IPS-NIHi11 (cell line): ENCODE measurements around the gene PLA2G4C.
"Not testable (repeated sequence)": the region's sequence is repeated elsewhere in the genome, so short reads cannot be mapped to it uniquely, and the experiment has no call there.

Experiments used
- DNase-seq: peaks from one replicate; pipeline ENCODE4 v3.0.0; 2012; ENCODE audit warnings: mixed read lengths, low spot score

PLA2G4C gene

DNA sequence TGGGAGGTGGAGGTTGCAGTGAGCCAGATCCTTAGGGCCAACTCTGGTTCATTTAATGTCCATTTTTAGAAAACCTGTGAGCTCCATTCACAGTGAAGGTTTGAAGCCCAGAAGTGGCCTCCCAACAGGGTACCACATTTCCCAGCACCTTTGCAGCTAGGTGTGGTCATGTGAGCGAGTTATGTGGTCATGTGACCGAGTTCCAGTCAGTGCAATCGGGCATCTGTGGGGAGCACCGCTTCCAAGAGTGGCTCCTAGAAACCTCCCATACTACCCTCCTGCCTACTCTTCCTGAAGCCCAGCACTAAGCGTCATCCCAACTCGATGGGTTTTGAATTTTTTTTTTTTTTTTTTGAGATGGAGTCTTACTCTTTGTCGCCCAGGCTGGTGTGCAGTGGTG is 663 bp upstream of the PLA2G4C start:
- DNase-seq, result peak; percentile 52

DNA sequence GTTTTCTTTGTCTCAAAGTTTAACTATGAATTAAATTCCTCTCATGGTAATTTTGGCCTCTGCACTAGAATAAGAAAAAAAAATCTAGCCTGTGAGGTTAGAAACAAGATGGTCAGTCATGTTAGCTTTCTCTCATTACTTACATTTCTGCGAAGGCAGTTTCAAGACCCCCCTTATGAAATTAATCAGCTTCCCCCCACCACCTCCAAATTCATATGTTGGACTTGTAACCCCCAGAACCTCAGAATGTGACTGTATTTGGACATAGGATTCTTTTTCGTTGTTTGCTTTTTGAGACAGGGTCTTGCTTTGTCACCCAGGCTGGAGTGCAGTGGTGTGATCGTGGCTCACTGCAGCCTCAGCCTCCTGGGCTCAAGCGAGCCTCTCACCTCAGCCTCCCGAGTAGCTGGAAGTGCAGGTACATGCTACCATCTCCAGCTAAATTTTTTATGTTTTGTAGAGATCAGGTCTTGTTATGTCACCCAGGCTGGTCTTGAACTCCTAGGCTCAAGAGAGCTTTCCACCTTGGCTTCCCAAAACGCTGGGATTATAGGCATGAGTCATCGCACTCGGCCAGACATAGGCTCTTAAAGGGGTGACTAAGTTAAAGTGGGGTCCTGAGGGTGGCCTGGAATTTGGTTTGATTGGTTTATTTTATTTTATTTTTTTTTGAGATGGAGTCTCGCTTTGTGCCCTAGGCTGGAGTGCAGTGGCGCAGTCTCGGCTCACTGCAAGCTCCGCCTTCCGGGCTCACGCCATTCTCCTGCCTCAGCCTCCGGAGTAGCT is 1.4 kb downstream of the PLA2G4C start:
- no peak for DNase-seq

DNA sequence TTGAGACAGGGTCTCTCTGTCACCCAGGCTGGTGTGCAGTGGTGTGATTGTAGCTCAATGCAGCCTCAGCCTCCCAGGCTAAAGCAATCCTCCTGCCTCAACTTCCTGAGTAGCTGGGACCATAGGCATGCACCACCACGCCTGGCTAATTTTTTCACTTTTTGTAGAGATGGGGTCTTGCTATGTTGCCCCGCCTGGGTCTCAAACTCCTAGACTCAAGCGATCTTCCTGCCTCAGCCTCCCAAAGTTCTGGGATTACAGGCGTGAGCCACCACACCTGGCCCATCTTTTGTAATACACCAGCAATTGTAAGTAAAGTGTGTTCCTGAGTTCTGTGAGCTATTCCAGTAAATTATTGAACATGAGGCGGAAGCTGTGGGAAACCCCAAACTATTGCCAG is 6.7 kb downstream of the PLA2G4C start:
- DNase-seq, result no peak

DNA sequence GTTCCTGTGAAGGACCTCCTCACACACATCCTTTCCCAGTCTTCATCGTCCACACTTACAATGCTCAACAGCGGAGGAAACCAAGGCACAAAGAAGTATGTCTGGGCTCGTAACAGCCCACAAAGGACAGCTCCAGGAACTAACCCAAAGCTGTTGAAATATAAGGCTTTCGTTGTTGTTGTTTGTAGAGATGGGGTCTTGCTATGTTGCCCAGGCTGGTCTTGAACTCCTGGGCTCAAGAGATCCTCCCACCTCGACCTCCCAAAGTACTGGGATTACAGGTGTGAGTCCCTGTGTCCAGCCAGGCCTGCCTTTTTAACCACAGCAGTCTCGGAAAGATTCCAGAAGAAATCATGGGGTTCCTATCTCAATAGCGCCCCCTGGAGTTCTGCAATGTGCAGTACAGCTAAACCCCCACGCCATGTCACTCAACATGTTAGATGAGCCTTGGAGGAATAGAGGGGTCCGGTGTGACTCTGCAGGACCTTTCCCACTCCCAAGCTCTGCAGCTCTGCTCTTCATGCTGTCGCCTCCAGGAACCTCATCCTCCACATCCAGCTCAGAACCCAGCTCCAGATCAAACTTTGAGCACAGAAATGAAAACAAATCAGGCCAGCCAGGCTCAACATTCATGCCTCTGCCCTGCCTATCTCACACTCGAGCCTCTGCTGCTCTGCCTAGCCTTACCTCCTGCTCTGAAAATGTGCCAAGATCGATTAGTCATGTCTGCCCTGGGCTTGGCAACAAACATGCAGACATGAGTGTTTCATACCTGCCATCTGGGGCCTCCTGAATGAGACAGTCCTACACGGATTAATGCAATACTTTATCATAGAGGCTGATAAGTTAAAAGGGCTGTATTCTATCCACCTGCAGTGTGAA is 7.5 kb downstream of the PLA2G4C start:
- peak; percentile 76 for DNase-seq

DNA sequence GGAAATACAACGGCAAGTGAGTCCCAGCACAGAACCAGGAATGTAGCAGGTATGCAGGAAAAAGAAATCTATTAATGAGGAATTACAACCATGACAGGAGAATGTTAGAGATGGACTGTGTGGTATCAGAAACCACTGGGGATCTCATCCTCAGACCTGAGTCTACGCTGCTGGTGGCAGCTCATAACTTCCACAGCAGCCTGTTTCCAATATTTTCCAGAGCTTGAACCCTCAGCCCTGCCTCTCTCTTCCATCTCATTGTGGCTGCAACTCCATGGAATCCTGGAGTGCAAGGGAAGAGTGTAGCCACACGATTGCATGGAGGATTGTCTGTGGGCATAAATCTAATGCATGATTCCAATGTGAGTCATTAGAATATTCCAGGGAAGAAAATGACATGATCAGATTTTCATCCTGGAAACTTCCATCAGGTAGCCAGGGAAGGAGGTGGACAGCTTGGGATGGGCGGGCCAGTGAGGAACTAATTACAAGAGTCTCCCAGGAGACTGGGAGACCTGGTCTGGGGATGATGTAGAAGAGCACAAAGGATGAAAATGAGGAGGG is 14.9 kb downstream of the PLA2G4C start:
- DNase-seq, result no peak

DNA sequence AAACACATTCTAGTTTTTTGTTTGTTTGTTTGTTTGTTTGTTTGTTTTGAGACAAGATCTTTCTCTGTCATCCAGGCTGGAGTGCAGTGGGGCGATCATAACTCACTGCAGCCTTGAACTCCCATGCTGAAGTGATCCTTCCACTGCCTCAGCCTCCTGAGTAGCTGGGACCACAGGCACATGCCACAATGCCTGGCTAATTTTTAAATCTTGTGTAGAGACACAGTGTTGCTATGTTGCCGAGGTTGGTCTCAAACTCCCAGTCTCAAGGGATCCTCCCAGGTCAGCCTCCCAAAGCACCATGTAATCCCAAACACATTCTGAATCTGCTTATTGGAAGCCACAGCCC is 15.8 kb downstream of the PLA2G4C start:
- DNase-seq, result no peak

DNA sequence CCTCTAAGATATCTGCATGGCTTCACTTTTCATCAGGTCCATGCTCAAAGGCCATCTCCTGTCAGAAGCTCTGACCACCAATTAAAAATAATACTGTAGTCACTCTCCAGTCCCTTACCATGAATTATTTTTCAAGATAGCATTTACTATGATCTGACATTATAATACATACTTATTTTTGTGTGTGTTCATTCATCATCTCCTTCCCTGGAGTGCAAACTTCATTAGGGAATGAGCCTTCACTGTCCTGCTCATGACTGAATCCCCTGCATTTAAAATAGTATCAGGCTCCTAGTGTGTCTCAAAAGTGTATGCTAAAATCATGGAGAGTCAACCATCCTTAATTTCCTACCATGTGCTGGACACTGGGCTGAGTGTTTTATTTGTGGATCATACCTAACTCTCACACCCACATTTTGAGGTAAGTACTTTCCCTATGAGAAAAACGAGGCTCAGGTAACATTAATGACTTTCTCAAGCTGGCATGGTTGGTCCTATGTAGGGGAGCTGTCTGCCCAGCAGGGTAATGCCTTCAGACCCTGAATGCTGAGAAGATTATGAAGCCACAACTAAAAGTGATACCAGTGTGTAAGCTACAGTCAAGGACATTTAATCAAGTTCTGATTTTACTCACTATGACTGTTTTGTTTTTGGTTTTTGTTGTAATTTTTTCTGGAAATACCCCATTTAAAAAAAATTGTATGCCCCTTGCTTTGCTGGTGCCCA is 16.3 kb downstream of the PLA2G4C start:
- DNase-seq, result no peak

DNA sequence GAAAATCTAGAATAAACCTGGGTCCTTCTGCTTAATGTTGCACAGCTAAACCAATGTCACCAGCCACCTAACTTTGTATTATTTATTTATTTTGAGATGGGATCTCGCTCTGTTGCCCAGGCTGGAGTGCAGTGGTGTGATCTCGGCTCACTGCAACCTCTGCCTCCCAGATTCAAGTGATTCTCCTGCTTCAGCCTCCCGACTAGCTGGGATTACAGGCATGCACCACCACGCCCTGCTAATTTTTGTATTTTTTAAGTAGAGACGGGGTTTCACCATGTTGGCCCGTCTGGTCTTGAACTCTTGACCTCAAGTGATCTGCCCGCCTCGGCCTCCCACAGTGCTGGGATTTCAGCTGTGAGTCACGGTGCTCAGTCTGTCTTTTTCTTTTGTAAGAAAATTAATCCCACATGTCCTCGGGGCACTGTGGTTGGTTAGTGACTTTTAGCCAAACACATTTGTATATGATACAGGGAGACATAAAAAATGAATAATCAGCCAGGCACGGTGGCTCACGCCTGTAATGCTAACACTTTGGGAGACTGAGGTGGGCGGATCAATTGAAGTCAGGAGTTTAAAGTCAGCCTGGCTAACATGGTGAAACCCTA is 19.4 kb downstream of the PLA2G4C start:
- not testable (repeated sequence) for DNase-seq

DNA sequence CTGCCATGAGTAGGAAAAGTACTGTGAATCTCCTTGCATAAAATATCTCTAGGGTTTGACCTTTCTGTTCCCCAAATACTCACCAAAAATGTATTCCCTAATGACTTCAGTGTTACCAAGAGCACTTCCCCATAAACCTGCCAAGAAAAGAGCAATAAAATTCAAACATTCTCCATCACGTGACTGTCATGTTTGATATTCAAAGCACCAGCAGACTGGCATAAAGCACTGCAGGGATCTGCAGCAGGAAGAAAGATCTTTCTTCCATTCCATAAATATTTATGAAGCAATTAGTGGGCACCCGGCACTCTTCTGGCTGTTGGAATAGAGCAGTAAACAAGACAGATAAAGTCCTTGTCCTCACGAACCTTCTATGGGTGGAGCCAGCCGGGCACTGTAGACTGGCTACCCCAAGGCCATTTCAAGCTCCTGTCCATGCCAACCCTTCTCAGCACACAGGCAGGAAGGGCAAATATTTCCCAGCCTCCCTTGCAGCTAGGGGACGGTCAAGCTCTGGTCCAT is 20.3 kb downstream of the PLA2G4C start:
- no peak for DNase-seq

DNA sequence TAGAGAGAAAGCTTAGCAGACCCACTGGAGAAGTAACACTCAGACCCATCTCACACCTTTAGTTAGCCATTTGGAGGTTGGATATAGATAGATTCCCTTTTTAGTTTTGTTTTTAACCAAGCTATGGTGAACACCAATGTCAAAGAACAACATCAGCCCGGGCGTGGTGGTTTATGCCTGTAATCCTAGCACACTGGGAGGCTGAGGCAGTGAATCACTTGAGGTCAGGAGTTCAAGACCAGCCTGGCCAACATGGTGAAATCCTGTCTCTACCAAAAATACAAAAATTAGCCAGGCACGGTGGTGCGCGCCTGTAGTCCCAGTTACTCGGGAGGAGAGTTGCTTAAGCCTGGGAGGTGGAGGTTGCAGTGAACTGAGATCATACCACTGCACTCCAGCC is 21.6 kb downstream of the PLA2G4C start:
- not testable (repeated sequence) for DNase-seq

DNA sequence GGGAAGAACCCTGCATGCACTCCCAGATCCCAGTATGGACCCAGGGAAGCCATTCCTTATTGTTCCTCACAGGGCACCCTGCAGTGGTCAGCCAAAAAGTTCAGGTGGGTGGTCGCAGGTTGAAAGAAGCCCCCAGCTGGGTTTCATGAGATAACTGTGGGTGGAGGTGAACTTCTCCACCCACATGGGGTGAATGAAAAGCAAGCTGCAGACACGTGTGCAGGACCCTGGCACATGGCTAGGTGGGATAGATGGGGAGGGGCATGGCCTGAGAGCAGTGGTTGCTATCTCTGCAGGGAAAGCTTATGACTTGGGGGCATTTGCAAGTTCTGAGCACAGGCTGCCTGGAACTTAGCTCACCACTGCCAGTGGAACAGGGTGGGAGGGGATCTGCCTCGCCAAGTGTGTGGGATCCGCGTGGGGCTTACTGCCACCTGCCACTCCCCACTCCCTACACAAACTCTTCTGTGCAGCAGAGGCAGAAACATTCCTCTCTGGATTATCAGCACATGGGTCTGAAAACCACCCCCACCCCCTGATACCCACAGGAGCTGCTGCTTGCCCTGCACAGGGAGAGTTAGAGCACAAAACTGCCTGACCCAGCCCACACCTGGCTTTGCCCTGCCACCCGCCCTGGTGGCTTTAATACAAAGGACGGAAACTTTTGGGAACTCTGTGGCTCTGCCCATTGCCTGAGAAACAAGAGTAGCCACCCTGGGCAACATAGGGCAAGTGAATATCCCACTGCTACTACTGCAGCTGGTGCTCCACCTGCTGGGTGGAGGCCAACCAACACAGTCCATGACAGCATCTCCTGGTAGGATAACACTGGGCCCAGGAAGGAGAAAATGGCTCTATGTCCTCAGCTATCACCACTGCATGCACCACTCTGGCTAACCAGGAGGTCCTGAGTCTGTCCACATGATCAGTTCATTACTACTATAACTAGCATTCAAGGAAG is 24.4 kb downstream of the PLA2G4C start:
- DNase-seq, result peak; percentile 29

DNA sequence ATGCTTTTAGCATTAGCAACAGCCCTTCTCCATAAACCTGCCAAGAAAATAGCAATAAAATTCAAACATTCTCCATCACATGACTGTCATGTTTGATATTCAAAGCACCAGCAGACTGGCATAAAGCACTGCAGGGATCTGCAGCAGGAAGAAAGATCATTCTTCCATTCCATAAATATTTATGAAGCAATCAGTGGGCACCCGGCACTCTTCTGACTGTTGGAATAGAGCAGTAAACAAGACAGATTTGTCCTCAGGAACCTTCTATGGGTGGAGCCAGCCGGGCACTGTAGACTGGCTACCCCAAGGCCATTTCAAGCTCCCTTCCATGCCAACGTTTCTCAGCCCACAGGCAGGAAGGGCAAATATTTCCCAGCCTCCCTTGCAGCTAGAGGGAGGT is 25.5 kb downstream of the PLA2G4C start:
- no peak for DNase-seq

DNA sequence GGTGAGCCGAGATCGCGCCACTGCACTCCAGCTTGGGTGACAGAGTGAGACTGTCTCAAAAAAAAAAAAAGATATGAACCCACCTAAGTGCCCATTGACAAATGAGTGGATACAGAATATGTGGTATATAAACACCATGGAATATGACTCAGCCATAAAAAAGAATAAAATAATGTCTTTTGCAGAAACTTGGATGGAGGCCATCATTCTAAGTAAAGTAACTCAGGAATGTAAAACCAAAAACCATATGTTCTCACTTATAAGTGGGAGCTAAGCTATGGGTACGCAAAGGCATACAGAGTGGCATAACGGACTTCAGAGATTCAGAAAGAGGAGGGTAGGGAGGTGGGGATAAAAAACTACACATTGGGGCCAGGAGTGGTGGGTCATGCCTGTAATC is 29.5 kb downstream of the PLA2G4C start:
- DNase-seq, result no peak

DNA sequence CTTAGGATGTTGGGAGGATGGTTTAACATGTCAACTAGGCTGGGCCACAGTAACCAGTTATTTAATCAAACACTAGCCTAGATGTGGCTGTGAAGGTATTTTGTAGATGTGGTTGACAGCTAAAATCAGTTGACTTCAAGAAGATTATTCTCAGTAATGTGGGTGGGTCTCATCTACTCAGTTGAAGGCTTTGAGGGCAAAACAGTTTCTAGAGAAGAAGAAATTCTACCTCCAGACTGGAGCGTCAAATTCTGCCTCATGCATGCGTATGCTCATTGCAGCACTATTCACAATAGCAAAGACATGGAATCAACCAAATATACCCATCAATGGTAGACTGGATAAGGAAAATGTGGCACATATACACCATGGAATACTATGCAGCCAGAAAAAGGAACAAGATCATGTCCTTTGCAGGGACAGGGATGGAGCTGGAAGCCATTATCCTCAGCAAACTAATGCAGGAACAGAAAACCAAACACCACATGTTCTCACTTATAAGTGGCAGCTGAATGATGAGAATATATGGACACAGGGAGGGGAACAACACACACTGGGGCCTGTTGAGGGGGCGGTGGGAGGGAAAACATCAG is 40.3 kb downstream of the PLA2G4C start:
- not testable (repeated sequence) for DNase-seq

DNA sequence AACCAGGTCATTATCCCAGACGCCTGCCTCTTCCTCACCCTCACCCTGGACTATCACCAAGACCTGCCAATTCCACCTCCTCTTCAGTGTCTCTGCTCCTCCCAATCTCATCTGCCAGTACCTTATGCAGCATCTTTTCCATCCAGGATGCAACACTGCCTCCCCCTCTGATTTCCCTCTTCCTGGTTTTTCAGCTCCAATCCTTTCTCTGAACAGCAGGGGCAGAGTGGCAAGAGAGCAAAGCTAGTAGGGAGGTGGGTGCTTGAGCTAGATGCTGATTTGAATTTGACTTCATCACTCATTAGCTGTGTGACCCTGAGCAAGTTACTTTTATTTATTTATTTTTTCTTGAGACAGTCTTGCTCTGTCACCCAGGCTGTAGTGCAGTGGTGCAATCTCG is 41.2 kb downstream of the PLA2G4C start:
- DNase-seq, result no peak

DNA sequence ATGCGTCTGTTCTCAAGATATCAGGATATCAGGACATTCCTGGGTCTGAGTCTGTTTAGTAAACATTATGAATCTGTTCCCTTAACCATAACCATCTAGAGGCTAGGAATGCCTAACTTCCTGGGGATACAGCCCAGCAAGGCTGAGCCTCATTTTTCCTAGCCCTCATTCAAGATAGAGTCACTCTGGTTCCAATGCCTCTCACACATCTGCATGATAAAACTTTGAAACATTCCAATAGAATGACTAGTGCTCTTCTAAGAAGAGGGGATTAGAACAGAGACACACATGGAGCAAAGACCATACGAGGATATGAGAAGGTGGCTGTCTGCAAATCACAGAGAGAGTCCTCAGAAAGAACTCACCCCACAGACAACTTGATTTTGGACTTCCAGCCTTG is 46.1 kb downstream of the PLA2G4C start:
- no peak for DNase-seq

DNA sequence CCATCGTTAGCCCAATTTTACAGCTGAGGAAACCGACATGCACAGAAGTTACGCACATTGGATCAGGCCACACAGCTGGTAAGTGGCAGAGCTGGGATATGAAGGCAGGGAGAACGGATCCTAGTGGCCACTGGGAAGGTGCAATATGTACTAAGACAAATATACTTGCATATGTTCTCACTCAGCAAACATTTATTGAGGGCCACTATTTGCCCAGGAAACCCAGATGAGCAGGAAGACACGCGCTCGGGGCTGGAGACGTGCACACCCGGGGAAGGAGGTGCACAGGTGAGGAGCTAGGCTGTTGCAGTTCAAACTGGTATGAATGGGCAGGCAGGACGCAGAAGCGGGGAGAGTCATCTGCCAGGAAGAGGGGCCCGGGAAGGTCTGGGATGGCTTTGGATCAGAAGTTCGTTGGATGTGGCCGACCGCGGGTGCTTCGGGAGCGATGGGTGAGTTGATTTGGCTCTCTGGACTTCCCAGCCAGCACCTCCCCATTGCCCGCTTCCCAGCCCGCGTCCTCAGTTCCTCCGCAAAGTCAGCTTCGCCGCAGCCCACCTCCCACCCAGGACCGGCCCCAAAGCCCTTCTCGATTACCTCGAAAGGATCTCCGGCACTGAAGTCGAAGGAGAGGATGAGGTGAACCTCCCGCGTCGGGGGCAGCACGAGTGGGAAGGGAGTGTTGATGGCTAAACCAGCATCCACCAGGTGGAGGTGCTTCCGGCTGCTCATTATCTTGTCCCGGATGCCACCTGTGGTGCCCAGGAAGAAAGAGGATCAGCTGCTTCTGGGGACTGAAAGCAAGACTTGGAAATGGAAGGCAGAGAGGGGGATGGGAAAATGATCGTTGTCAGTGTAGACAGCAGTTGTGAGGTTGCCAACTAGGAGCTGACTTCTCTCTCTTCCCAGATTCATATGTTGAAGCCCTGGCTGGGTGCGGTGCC is 48.9 kb downstream of the PLA2G4C start:
- DNase-seq, result peak; percentile 47

DNA sequence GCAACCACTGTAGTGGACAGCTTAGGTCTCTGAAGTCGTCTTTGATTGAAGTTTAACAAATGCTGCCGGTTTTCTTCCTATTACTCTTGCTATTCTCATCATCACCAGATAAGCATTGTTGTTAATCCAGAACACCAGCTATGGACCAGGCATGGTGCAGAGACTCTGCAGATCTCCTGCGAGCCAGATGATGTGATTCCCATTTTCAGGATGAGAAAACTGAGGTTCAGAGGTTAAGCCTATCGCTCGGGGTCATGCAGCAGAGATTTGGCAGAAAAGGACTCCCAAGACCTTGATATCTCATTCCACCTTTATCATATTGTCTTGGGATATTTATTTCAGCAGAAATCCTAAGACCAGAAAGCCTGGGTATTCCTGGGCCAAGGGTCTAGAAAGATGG is 50.2 kb downstream of the PLA2G4C start:
- DNase-seq, result no peak

DNA sequence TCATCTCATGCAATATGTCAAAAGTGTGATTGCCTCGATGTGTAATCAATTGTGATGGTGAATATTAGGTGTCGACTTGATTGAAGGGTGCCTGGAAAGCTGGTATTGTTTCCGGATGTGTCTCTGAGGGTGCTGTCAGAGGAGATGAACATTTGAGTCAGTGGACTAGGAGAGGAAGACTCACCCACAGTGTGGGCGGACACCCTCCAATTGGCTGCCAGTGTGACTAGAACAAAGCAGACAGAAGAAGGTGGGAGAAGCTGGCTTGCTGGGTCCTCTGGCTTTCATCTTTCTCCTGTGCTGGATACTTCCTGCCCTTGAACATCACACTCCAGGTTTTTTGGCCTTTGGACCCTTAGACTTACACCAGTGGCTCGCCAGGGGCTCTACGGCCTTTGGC is 51.3 kb downstream of the PLA2G4C start:
- DNase-seq, result no peak
